Gastrocnemius medialis (tissue), 4 donors: Measurements from ENCODE around the gene CHRM4. TPM values are rescaled to one million over a fixed set of nuclear protein-coding genes. Genes with fewer than 3 reads are reported as not detected.

Source experiments
- ATAC-seq, 2 donors: fragments of 150-250 bp; one replicate each; pipeline ENCODE4 v1.9.1; 2016
- DNase-seq, 2 donors: peaks; one replicate each; pipeline ENCODE4 v3.0.0-alpha.2; 2019
- H3K27ac ChIP-seq, 4 donors: fragments of 200-600 bp; sonication (generic); 1 replicate in 1 of 4; 2 replicates in 3 of 4; pipeline ENCODE4 v1.5.1; 2016 to 2018; ENCODE audit warnings: mild to moderate bottlenecking in 2 of 4, moderate library complexity in 1 of 4
- H3K27me3 ChIP-seq, 3 donors: fragments of 200-600 bp; sonication (generic) in 2 of 3; 1 replicate in 1 of 3; 2 replicates in 2 of 3; pipeline versions ENCODE4 v1.5.1 to v1.6.0; 2016 to 2019; ENCODE audit warnings: mild to moderate bottlenecking in 1 of 3, moderate library complexity in 1 of 3
- H3K36me3 ChIP-seq, 2 donors: fragments of 200-600 bp; sonication (generic) in 1 of 2; one replicate each; pipeline ENCODE4 v1.5.1; 2017 to 2018
- H3K4me1 ChIP-seq, 2 donors: fragments of 200-600 bp; sonication (generic) in 1 of 2; one replicate each; pipeline ENCODE4 v1.5.1; 2016 to 2017; ENCODE audit warnings: mild to moderate bottlenecking in 2 of 2
- H3K4me3 ChIP-seq, 4 donors: fragments of 200-600 bp; sonication (generic) in 3 of 4; 1 replicate in 1 of 4; 2 replicates in 3 of 4; pipeline ENCODE4 v1.5.1; 2016 to 2019; ENCODE audit warnings: mild to moderate bottlenecking in 2 of 4
- H3K9me3 ChIP-seq, 3 donors: fragments of 200-600 bp; sonication (generic) in 2 of 3; 1 replicate in 1 of 3; 2 replicates in 2 of 3; pipeline ENCODE4 v1.5.1; 2016 to 2019
- CTCF ChIP-seq, 5 experiments: fragments of 450-650 bp in 3 of 5; fragments of 200-600 bp in 2 of 5; sonication (generic) in 2 of 5; IDR thresholded peaks in 4 of 5; conservative IDR thresholded peaks in 1 of 5; 1 replicate in 4 of 5; 2 replicates in 1 of 5; pipeline ENCODE4 v1.5.1; 2016 to 2019; ENCODE audit warnings: antibody characterized with exemption in 5 of 5, mild to moderate bottlenecking in 3 of 5, moderate library complexity in 3 of 5
- POLR2A ChIP-seq, 2 donors: fragments of 450-650 bp; IDR thresholded peaks; one replicate each; pipeline ENCODE4 v1.6.1; 2017; ENCODE audit warnings: antibody characterized with exemption in 2 of 2, mild to moderate bottlenecking in 2 of 2, moderate library complexity in 2 of 2
- in situ Hi-C, 4 donors: fragments of 200-750 bp; cut with MboI; loops; one replicate each; pipeline versions ENCODE4 v1.15.0 to v1.8.0; 2017; ENCODE audit warnings: low sequenced_read_pairs in 4 of 4
- intact Hi-C: fragments of 100-400 bp; cut with DNase I; formaldehyde crosslinking; loops from one replicate; pipeline ENCODE4 v1.15.1; 2023; ENCODE audit warnings: low total_unique reads
- total RNA-seq, 4 donors: library from RNA; depleted of rRNA; stranded (reverse); fragments of >200 nt; gene quantifications; one replicate each; pipeline versions ENCODE4 v1.1.0 to v1.2.3, GENCODE V29; 2016

The CHRM4 gene
- total RNA-seq, 4 donors from 2014 or later, result not detected

GRCh38 chr11:46337626-46338345 lies 53.8 kb downstream of the CHRM4 start:
- no peaks in the 10 kb centered on the region for H3K9me3 ChIP-seq
- DNase-seq (no peak), ATAC-seq (no peak)
- TF ChIP-seq POLR2A (IDR thresholded peaks at IDR 0.05) (no peak), CTCF (IDR thresholded peaks at IDR 0.05 in 4 of 5, conservative IDR thresholded peaks at IDR 0.05 in 1 of 5) (no peak)
- no peak overlapping the region for H3K4me3 ChIP-seq
- peaks cover 9 to 17% (median 17%) of the 10 kb centered on the region in 3 donors for H3K27me3 ChIP-seq
- intact Hi-C loops (no loop called here), in situ Hi-C loops (no loop called here)
- peak overlapping the region in 3 of 4 donors; percentile 84 to 92 (median 90) for H3K27ac ChIP-seq
- no peaks in the 10 kb centered on the region for H3K36me3 ChIP-seq
- peaks cover 26 to 40% of the 10 kb centered on the region in 2 donors for H3K4me1 ChIP-seq

DNA sequence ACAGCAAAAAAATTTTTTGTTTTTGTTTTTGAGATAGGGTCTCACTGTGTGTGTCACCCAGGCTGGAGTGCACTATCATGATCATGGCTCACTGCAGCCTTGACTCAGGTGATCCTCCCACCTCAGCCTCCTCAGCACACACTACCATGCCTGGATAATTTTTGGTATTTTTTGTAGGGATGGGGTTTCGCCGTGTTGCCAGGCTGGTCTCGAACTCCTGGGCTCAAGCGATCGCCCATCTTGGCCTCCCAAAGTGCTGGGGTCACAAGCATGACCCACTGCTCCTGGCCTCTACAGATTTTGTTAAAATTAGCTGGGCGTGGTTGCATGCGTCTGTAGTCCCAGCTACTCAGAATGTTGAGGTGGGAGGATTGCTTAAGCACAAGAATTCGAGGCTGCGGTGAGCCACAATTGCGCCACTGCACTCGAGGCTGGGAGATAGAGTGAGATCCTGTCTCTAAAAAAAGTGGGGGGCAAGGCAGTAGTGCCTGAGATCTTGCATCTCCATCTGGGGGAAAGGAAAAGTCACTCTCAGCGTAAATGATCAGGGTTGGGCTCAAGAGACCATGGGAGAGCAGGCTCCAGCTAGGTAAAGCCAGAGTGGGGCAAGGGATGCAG lies 54.9 kb downstream of the CHRM4 start:
- H3K27me3 ChIP-seq, result peaks cover 20 to 28% (median 23%) of the 10 kb centered on the region in 3 donors
- peaks cover 26 to 35% of the 10 kb centered on the region in 2 donors for H3K4me1 ChIP-seq
- DNase-seq (no peak), ATAC-seq (no peak)
- no peaks in the 10 kb centered on the region for H3K9me3 ChIP-seq
- no peaks in the 10 kb centered on the region for H3K36me3 ChIP-seq
- H3K27ac ChIP-seq, result no peak overlapping the region
- H3K4me3 ChIP-seq, result no peak overlapping the region
- intact Hi-C loops (no loop called here), in situ Hi-C loops (no loop called here)
- TF ChIP-seq POLR2A (IDR thresholded peaks at IDR 0.05), result no peak

GRCh38 chr11:46335890-46336562 lies 55.5 kb downstream of the CHRM4 start:
- ATAC-seq (no peak), DNase-seq (no peak)
- no peaks in the 10 kb centered on the region for H3K9me3 ChIP-seq
- no peak overlapping the region for H3K27ac ChIP-seq
- H3K4me3 ChIP-seq, result no peak overlapping the region
- H3K4me1 ChIP-seq, result peaks cover 26 to 35% of the 10 kb centered on the region in 2 donors
- in situ Hi-C loops (no loop called here), intact Hi-C loops (no loop called here)
- TF ChIP-seq CTCF (IDR thresholded peaks at IDR 0.05 in 4 of 5, conservative IDR thresholded peaks at IDR 0.05 in 1 of 5) (no peak), POLR2A (IDR thresholded peaks at IDR 0.05) (no peak)
- peaks cover 24 to 34% (median 29%) of the 10 kb centered on the region in 3 donors for H3K27me3 ChIP-seq
- no peaks in the 10 kb centered on the region for H3K36me3 ChIP-seq

DNA sequence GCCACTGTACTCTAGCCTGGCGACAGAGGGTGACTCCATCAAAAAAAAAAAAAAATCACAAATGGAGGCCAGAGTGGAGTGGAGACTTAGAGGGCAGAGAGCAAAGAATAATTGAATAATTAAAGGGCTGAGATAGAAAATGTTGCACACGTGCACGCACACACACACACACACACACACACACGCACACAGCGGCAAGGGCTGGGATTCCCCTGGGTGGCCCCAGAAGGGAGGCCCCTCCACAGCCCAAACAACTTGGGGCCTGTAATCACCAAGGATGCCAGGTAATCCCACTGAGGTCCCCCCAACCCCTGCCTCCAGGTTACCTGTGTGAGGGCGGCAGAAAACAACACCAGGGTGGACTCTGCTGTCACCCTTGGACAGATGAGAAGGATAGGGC lies 56.3 kb downstream of the CHRM4 start:
- Histone ChIP-seq H3K36me3 (no peaks in the 10 kb centered on the region), H3K9me3 (no peaks in the 10 kb centered on the region), H3K27ac (no peak overlapping the region), H3K4me1 (peaks cover 24 to 30% of the 10 kb centered on the region in 2 donors), H3K4me3 (no peak overlapping the region), H3K27me3 (peaks cover 24 to 42% (median 31%) of the 10 kb centered on the region in 3 donors)
- intact Hi-C loops, result no loop called here
- ATAC-seq (no peak), DNase-seq (no peak)
- in situ Hi-C loops, result no loop called here
- no peak for TF ChIP-seq POLR2A (IDR thresholded peaks at IDR 0.05)
- TF ChIP-seq CTCF (IDR thresholded peaks at IDR 0.05 in 4 of 5, conservative IDR thresholded peaks at IDR 0.05 in 1 of 5), result no peak

DNA sequence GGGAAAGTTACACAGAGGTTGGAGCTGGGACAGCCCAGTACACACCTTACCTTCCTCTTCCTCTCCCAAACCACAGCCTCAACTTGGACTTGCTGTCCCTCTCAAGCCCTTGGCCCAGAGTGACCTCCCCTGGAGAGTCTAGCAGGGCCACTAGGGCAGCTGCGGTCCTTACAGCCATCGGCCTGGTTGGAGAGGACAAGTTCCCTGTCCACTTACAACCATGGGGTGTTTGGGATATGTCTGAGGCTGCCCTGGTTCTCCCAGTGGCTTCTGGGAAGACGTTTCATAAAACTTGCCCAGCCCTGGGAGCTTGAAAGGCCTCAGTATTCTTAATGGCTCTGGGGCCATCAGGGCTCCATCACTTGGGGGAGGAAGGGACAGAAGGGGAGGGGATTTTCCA lies 57.4 kb downstream of the CHRM4 start:
- Histone ChIP-seq H3K27ac (no peak overlapping the region), H3K4me3 (no peak overlapping the region), H3K36me3 (no peaks in the 10 kb centered on the region), H3K27me3 (peaks cover 30 to 51% (median 34%) of the 10 kb centered on the region in 3 donors), H3K4me1 (peaks cover 13 to 19% of the 10 kb centered on the region in 2 donors), H3K9me3 (no peaks in the 10 kb centered on the region)
- in situ Hi-C loops, result no loop called here
- ATAC-seq (no peak), DNase-seq (no peak)
- intact Hi-C loops, result no loop called here
- TF ChIP-seq CTCF (IDR thresholded peaks at IDR 0.05 in 4 of 5, conservative IDR thresholded peaks at IDR 0.05 in 1 of 5) (no peak), POLR2A (IDR thresholded peaks at IDR 0.05) (no peak)
